GM21528 (cell line): ENCODE data around the gene JOSD1.
"Not testable (repeated sequence)": the region's sequence is repeated elsewhere in the genome, so short reads cannot be mapped to it uniquely, and the experiment has no call there.

ENCODE experiments used
- ATAC-seq: cut with Tn5 transposase; IDR thresholded peaks from one replicate; pipeline ENCODE4 v1.9.1; 2021; ENCODE audit warnings: mild to moderate bottlenecking, moderate library complexity; ENCODE audit not compliant: unreplicated experiment, low FRiP score

JOSD1 gene

DNA sequence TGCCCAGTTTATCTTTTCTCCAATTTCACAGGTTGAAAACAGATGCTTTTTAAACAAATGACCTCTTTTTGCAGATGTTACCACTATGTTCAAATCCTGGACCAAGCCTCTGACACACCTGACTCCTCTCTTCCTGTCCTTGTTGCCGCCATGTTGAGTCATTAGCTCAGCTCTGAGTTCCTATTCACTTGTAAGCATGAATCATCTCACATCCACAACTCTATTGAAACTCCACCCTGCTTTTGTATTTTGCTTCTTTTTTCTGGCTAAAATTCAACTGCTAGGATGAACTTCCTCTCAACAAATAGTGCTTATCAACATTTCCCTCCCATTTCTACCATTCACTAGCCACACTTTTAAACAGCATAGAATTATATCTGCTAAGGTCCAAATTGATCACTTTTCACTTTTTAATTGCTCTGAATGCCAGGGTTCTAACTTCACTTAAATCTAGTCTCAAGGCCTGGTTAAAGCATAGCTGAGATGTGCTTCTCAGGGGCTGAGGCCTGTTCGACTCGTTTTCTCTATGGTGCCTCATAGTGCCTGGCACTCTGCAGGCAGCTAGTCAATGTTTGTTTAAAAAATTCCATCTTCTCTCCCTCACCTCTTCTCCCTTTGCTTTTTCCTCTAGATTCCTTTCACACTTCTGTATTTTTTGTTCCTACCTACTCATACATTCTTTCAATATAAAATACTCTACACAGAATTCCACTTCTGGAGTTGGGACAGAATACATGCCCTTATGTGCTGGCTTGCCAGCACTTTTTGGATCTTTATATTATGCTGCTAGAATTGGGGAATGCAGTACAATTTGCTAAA lies 3.9 kb downstream of the JOSD1 start:
- no peak for ATAC-seq

DNA sequence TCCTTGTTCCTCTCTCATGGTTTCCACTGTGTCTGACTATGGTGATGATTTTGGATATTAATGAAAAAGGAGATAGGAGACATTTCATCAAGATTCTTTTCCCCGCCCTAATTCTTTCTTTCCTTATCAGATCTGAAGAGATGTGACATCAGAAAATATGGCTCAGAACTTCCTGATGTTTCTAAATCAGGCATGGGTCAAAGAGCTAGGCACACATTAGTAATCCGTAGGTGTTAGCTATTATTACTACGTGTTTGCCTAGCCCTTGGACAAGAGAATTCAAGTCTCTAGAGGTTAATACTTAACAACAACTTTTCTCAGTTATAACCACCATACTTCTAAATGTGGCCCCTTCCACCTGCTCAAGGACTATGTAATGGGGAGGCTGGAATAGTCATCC lies 5.8 kb downstream of the JOSD1 start:
- ATAC-seq, result no peak

DNA sequence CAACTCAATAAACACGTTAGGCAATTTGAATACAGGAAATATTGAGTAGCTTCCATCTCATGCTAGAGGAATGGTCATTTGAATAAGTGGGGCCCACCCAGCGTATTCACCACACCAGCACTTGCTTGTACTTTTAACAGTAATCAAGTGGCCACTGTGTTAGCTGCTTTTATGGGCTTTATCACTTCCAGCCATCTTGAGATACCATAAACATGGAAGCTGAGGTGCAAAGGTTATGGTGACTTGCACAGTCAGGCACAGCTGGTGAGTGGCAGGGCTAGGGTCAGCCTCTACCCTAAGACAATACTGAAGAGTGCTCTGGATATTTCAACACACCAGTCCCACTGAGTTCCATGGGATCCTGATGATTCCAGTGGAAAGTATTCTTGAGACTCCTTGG lies 6.7 kb downstream of the JOSD1 start:
- no peak for ATAC-seq

DNA sequence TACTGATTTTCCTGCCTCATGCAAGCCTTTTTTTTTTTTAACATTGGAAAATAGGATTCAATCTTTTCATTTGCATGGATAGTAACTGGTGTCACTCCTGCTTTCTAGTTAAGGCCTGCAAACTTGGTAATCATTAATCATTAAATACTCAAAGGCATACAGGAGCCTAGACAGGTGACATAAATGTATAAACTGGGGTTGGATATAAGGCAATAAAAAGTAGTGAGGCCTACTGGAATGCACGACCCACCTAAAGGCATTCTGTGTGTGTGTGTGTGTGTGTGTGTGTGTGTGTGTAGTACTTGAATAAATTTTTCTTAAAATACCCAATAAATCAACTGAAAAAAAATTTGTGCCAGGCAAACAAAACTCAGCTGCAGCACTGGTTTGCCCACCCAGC lies 11.1 kb downstream of the JOSD1 start:
- ATAC-seq, result no peak

DNA sequence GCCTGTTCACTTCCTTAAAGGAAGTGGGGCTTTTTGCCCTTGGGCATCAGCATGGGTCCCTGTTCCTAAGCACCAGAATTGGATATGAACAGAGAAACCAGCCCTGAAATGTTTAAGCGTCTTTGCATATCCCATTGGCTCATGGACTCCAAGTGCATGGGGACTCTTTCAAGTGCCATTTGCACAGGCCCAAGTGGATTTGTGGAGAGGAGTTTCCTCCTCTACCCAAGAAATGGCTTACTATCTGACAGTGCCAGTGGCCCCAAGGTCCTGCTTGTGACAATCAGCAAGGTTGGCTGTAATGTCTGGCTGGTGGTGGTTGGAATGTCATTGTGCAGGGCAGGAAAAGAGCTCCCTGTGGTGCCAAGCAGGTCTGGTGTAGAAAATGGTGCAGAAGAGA lies 15.0 kb downstream of the JOSD1 start:
- ATAC-seq, result no peak

DNA sequence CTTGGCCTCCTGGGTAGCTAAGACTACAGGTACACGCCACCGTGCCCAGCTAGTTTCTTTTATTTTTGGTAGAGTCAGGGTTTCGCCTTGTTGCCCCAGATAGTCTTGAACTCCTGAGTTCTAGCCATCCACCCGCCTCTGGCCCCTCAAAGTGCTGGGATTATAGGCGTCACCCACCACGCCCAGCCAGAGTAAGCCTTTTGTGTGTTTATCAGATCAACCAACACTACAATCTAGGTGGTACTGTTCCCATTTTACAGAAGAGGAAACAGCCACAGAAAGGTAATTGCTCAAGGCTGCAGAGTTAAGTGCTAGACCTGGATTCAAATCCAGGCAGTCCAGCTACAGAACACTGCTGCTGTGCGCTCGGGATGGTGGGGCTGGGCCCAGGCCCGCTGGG lies 15.8 kb downstream of the JOSD1 start:
- no peak for ATAC-seq

DNA sequence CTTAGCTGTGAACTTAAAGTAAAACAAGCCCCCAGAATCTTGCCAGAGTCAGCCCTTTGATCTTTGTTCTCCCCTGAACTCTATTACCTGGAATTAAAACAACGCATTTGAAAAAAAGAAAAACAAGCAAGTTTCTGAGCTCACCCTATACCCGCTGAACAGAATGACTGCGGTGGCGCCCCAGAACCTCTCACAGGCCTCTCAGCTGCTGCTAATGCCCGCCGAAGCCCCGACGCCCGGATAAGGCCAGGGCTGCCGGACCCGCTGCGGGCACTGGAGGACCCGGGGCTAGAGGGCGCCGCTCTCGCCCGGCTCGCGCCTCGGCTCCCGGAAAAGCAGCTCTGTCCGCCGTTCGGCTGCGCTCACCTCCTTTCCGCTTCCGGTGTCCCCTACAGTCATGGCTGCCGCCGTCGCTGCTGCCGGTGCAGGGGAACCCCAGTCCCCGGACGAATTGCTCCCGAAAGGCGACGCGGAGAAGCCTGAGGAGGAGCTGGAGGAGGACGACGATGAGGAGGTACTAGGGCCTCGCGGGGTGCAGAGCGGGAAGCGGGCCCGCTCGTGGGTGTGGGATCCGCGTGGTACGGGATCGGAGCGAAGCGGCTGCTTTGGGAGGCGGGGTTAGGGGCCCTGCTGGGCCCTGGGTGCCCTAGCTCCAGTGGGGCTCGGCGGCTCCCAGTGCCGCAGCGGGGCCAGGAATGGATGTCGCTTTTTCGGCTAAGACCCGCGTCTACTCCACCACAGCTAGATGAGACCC lies 19.0 kb downstream of the JOSD1 start, which contains the start of gene TOMM22:
TSS of gene TOMM22 (plus strand) at position 376 of the 754 bp plus-strand sequence. CDS start at position 398, 22 bp downstream.
- ATAC-seq, result peak; percentile 88

DNA sequence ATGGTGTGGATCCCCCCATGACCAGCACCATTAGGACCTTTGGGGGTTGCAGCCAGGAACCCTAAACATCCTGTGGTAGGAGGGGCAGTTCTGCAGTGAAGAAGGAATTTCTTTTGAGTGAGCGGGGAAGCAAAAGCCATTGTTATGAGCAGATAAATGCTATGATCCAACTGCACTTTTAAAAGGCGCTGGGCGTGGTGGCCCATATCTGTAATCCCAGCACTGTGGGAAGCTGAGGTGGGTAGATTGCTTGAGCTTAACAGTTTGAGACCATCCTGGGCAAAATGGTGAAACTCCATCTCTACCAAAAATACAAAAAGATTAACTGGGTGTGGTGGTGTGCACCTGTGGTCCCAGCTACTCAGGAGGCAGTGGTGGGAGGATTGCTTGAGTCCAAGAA lies 24.9 kb downstream of the JOSD1 start:
- no peak for ATAC-seq

DNA sequence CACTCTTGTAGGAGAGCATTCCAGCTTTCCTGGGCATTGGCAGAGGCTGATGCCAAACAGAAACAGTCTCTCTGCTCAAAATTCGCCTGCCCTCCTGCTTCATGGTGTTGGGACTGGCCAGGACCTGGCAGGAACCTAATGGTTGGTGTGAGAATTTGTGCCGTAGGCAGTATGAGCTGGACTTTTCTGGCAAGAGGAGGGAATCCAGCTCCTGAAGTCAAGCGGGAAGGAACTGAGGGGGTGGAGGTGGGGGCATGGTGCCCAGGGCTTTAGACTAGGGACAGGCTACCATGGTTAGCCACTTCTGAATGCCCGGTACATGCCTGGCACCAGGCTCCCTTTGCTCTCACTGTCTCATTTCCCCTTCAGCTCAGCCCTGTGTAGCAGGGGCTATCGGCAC lies 25.9 kb downstream of the JOSD1 start:
- ATAC-seq, result no peak

DNA sequence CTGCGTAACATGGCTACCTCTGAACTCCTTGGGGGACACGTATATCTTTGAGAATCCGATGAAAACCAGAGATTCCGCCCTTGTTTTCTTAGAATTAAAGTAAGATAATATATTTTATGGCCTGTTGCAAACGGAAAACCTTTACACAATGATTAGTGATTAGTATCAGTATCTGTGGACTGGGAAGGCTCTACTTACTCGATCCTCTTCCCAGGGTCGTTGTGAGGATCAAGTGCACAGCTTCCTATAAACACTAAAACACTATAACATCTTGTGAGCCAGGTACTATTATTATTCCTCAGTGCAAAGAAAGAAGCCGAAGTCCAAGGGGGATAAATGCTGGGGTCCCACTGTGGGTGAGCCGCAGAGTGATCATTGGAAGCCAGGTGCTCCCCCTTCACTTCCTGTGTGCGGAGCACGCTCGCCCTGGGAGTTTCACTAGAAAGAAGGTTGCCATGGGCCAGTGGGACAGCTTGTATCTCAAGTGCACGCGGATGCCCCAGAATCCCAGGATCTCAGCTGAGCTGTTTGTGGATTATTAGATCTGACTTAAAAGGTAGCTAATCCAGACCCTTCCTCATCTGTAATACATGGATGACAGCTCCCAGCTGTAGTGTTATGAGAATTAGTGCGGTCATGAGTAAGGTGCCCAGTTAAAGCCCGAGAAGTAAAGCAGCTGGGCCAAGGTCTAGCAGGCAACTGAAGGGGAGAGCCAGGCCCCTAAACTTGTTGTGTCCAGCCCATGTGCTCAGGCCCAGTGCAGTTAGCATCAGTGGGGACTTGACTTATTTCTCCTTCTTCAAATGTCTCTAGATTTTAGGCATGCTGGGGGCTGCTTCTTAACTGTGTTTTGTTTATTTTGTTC lies 43.5 kb downstream of the JOSD1 start:
- peak; percentile 43 for ATAC-seq

DNA sequence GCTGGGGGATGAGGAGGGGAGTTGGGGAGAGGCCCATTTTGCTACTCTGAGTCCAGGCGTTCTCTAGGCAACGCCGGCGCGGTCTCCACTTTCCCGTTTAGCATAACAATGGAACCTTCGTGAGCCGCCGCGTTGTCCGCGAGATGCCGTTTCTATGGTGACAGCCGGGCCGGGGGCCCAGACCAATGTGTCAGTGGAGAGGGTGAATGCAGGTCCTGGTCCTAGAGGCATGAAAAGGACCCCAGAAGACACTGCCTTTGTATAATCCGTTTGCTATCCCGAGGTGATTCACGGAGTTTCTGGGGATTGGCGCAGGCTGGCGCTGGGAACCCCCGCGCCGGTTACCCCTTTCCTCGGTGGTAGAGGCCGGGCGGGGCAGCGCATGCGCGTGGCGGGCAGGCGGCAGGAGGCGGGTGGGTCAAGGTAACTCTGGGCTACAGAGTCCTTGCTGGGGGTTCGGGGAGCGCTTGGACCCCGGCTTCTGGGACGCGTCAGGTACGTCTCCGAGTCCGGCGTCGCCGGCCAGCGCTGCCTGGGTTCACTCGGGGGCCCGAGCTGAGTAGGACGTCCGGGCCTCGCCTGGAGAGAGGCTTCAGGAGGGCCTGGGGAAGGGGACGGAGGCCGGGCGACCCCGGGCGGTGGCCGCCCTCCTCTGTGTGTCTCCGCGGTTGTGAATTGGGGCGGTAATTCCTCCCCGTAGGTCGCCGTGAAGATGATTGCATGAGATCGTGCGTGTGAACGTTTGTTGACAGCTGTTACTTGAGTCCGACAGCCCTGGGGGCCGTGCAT lies 44.3 kb downstream of the JOSD1 start, which contains the start of the genes CBY1 and FAM227A:
TSS of gene CBY1 (plus strand) at position 383 of the 789 bp plus-strand sequence. CDS start 11,417 bp downstream, outside the sequence.
TSS of gene FAM227A (minus strand) at position 137 of the 789 bp plus-strand sequence. CDS start 6,224 bp downstream, outside the sequence.
- peak; percentile 71 for ATAC-seq

DNA sequence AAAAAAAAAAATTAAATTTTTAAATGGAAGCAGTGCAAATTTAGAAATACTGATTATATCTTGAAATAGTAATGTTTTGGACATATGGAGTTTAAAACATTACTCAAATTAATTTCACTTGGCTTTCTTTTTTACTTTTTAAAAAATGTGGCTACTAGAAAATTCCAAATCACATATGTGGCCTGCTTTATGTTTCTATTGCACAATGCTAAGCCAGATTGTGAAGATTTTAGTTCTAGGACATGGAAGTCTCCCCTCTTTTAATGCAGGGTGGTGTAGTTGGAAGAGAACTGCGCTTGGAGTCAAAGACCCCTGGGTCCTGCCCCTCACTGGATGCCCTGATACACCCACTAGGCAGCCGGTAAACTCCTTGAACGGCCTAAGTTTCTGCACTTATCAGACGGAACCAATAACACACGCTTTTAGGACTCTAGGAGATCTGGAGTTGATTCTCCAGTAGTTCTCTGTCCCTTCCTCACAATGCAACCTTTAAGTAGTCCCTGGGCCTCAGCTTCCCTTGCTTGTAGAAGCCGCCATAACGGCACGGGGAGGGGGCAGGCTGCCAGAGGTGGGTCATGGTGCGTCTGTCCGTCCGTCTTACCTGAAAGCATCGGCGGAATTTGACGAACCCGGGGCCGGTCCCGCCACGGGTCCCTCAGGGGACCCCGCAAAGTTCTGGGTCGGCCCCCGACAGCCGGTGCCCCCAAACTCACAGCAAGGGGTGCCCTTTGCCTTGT lies 45.1 kb downstream of the JOSD1 start:
- no peak for ATAC-seq

DNA sequence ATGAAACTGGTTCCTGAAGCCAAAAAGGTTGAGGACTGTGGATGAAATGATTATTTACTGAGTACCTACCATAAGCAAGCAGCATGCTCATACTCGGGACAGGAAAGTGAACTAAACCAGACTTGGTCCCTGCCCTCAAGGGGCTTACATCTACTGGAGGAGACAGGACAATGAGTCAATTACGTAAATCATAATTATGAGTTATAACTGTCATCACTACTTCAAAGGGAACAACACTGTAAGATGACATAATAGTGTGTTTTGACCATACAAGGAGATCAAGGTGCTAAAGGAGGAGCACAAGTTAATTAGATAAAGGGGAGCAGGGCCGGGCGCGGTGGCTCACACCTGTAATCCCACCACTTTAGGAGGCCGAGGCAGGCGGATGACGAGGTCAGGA lies 47.0 kb downstream of the JOSD1 start:
- no peak for ATAC-seq

DNA sequence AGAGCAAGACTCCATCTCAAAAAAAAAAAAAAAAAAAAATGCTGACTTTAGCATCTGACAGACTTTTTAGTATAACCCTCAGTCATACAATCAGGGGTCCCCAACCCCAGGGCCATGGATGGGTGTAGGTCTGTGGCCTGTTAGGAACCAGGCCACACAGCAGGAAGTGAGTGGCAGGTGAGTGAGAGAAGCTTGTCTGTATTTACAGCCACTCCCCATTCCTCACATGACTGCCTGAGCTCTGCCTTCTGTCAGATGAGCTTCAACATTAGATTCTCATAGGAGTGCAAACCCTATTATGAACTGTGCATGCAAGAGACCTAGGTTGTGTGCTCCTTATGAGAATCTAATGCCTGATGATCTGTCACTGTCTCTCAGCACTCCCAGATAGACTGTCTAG lies 47.9 kb downstream of the JOSD1 start:
- ATAC-seq, result no peak

DNA sequence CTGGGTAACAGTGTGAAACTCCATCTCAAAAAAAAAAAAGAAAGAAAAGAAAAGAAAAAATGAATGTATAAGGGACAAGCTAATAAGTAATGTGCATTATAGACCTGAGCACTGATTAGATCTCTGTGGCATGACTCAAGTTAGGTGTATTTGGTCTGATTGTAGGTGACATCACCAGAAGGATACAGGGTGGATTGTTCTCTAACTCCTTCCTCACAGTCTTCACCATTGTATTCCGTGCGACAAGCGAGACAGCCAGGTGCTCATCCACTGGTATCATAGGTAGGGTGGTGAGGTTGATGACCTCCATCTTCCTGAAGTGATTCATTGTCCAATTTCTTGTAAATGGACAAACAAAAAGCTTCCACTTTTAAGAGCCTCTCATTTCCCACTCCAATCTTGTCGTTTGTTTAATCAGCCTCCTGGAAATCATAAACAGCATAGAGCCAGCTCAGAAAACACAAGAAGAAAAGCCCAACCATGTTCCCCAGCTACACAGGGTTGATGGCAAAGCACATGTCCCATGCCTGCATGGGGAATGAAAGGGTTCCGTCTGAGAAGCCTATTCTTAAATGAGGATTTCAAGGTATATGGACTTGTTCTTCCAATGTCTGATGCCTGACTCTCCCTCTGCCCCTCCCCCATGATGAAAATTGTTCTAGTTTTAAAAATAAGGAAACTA lies 50.8 kb downstream of the JOSD1 start:
- no peak for ATAC-seq

DNA sequence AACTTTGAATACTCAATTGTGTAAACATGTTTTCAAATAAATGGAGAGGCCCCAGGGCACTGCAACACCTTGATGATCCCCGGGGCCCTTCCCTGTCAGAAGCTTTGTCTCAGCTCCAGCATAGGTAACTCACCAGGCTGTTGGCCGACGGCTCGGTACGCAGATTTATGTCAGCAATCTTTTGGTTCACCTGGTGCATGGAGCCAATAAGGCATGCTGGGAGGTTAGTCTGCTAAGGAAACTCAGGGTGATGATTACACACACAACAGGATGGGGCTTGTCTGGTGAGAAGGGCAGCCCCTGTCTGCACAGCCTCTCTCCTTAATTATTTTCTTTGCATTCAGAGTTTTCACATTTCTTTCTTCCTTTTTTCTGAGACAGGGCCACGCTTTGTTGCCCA lies 55.3 kb downstream of the JOSD1 start:
- no peak for ATAC-seq

DNA sequence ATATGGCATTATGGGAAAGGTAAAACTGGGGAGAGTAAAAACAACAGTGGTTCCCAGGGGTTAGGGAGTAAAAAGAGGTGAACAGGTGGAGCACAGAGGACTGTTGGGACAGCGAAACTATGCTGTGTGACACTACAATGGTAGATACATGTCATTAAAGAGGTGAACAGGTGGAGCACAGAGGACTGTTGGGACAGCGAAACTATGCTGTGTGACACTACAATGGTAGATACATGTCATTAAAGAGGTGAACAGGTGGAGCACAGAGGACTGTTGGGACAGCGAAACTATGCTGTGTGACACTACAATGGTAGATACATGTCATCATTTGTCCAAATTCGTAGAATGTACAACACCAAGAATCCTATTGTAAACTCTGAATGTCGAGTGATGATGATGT lies 56.5 kb downstream of the JOSD1 start:
- not testable (repeated sequence) for ATAC-seq

DNA sequence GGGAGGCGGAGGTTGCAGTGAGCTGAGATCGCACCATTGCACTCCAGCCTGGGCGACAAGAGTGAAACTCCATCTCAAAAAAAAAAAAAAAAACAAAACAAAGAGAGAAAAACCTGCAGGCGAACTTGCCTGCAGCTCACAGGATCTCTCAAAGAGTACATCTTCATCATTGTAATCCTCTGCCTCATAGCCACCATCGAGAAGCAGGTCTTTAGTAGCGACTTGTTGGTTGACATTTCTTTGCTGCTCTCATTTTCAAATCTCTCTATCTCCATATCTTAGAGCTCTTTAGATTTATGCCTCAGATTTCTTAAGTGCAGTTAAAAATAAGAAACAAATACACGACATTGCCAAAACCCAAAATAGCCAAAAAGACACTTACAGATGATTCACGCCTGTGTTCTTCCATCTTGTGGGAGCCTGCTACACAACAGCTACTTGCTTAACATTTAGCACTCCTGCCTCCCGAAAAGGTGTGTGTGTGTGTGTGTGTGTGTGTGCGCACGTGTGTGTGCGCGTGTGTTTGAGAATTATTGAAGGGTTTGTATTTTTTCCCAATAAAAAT lies 59.2 kb downstream of the JOSD1 start:
- no peak for ATAC-seq
